Ectodermal cell (in vitro differentiated cells): ENCODE data around the gene ZDHHC14.
"Not testable (repeated sequence)": the region's sequence is repeated elsewhere in the genome, so short reads cannot be mapped to it uniquely, and the experiment has no call there.

Experiments
- H3K27ac ChIP-seq: 2 replicates; pipeline ENCODE4 v1.7.0; 2013; ENCODE audit warnings: mild to moderate bottlenecking, low read depth, low read length; ENCODE audit not compliant: insufficient read depth, poor library complexity, severe bottlenecking
- H3K27me3 ChIP-seq: 2 replicates; pipeline ENCODE4 v1.7.0; 2013; ENCODE audit warnings: mild to moderate bottlenecking, low read length; ENCODE audit not compliant: insufficient read depth, control insufficient read depth, poor library complexity, severe bottlenecking
- H3K36me3 ChIP-seq: one replicate; pipeline ENCODE4 v1.7.0; 2013; ENCODE audit warnings: low read length; ENCODE audit not compliant: control insufficient read depth, insufficient read depth
- H3K4me1 ChIP-seq: one replicate; pipeline ENCODE4 v1.7.0; 2013; ENCODE audit warnings: low read length; ENCODE audit not compliant: control insufficient read depth, insufficient read depth
- H3K4me3 ChIP-seq: 2 replicates; pipeline ENCODE4 v1.7.0; 2013; ENCODE audit warnings: low read depth, low read length, control low read depth; ENCODE audit not compliant: insufficient read depth
- H3K9me3 ChIP-seq: 2 replicates; pipeline ENCODE4 v1.7.0; 2013; ENCODE audit warnings: mild to moderate bottlenecking, low read length, moderate library complexity; ENCODE audit not compliant: control insufficient read depth
- WGBS, 2 experiments: methylation state at CpG; one replicate each; pipeline ENCODE4 v1.1.7; 2013; ENCODE audit warnings: missing lambda C conversion rate in 2 of 2; 5-methylcytosine and 5-hydroxymethylcytosine counted together

Gene ZDHHC14

DNA sequence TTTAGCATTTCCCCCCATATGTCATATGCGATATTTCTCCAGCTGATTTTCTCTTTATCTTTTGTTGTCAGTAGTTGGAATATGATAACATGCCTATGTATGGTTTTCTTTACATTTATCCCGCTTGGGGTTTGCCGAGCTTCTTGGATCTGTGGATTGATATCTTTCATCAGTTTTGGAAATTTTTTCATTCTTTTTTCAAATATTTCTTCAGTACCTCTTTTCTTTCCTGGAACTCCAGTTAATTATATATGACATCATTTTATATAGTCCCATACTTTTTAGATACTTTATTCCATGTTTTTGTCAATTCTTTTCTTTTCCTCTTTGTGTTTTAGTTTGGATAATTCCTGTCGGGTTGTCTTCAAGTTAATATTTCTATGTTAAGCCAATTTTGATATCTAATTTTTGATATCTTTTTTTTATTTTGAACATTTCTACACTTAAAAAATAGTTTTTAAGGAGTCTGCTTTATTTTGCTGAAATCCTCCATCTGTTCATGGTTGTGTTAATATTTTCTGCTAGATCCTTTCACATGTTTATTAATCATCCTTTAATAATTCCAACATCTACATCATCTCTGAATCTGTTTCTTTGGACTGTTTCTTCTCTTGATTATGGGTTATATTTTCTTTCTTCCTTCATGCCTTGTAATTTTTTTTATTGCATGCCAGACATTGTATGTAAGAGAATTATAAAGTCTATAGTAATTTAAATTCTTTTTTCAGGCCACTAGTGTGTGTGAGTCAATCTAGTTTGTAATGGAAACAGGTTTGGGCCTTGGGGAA lies 9.5 kb downstream of the ZDHHC14 start:
- Histone ChIP-seq H3K9me3 (peaks cover 4% of the 10 kb centered on the region), H3K36me3 (no peaks in the 10 kb centered on the region), H3K4me3 (no peak overlapping the region), H3K27ac (no peak overlapping the region), H3K4me1 (no peaks in the 10 kb centered on the region), H3K27me3 (no peaks in the 10 kb centered on the region)
- WGBS, 2 experiments: 94% methylated on average over 3 of the region's 4 CpGs; no CpG with 5 or more reads in 1 of the 2 experiments

DNA sequence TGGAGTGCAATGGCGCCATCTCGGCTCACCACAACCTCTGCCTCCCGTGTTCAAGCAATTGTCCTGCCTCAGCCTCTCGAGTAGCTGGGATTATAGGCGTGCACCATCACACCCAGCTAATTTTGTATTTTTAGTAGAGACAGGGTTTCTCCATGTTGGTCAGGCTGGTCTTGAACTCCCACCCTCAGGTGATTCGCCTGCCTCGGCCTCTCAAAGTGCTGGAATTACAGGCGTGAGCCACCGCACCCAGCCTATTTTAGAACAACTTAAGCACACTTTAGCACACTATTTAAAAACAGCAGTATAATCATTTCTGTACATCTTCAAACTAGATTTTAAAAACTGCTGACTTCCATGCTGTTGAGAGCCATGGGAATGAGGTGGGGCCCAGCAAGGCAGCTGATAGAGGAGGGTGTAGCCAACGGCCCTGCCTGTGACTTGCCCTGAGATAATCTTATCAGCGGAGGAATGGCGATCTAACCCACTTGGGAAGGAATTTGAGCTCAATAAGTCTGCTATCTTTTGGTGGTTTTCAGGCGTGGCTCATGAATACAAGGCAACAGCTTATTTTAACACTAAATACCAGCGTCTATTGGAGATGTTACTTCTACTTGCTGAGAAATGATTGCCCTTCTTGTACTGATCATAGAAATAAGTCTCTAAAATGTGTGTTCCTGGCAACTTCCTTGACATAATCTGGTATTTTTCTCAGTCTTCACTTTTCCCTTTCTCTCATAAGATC lies 12.1 kb downstream of the ZDHHC14 start:
- H3K27ac ChIP-seq: no peak overlapping the region
- H3K4me1 ChIP-seq: no peaks in the 10 kb centered on the region
- H3K4me3 ChIP-seq: no peak overlapping the region
- WGBS, 2 experiments: 93 to 95% methylated on average over 14 of the region's 14 CpGs
- H3K9me3 ChIP-seq: peaks cover 4% of the 10 kb centered on the region
- H3K36me3 ChIP-seq: no peaks in the 10 kb centered on the region
- H3K27me3 ChIP-seq: no peaks in the 10 kb centered on the region

DNA sequence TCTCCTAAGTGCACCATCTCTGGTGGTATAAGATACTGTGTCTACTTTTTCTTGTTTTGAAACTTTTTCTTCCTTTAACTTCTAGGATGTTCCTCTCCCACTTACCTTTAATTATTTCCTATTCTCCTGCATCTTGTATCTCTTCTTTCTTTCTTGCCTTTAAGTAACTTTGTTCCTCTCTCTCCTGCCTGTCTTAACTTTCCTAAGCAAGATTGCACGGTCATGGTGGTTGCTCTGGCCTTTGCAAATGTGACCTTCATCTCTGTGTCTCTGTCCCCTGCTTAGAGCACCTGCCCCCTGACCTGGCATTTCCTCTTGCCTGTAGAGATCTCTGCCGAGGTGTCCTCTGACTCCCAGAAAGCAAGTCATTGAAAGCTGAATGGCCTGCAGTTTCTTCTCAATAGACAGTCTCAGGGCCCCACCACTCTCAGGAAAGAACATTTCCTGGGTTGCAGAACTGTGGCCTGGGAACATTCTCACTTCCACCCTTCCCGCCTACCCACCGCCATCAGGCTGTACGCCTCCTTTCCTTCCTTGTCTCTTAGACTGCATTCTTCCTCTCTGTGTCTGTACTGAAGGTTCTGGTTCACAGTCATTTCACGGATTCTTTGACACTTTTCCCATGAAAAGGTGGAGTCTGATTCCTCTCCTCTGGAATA lies 12.8 kb downstream of the ZDHHC14 start:
- Histone ChIP-seq H3K27me3 (no peaks in the 10 kb centered on the region), H3K36me3 (no peaks in the 10 kb centered on the region), H3K4me1 (no peaks in the 10 kb centered on the region), H3K27ac (no peak overlapping the region), H3K4me3 (no peak overlapping the region), H3K9me3 (peaks cover 4% of the 10 kb centered on the region)
- 90 to 95% methylated on average over 6 of the region's 6 CpGs for WGBS, 2 experiments

DNA sequence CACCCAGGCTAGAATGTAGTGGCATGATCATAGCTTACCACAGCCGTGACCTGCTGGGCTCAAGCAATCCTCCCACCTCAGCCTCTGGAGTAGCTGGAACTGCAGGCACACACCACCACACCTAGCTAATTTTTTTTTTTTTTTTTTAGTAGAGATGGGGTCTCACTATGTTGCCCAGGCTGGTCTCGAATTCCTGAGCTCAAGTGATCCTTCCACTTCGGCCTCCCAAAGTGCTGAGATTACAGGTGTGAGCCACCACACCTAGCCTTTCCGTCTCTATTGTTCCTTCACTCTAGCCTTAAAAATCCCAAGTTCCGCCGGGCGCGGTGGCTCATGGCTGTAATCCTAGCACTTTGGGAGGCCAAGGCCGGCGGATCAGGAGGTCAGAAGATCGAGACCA lies 14.2 kb downstream of the ZDHHC14 start:
- H3K4me1 ChIP-seq, H3K27ac ChIP-seq, H3K4me3 ChIP-seq, H3K36me3 ChIP-seq, H3K27me3 ChIP-seq, H3K9me3 ChIP-seq: not testable (repeated sequence)
- WGBS, 2 experiments: 91 to 96% methylated on average over 11 of the region's 11 CpGs

DNA sequence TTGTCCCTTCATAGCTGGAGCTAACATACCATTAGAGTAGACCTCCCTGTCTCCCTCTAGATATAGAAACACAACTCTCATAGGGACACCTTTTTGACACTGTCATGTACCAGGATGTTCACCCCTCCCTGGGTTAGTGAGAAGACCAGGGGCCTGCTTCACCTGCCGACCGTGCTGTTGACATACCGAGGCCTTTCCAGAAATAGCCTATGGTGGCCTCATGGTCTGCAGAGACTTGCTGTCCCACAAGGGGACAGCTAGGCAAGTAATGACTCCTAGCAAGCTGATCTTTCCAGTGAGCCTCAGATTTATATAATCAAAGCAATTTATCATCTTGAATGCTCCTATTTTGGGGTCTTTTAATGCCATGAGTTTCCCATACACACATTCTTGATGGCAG lies 15.0 kb downstream of the ZDHHC14 start:
- peaks cover 4% of the 10 kb centered on the region for H3K4me1 ChIP-seq
- H3K4me3 ChIP-seq: no peak overlapping the region
- no peaks in the 10 kb centered on the region for H3K36me3 ChIP-seq
- WGBS, 2 experiments: 92 to 94% methylated on average over 3 of the region's 3 CpGs
- H3K27ac ChIP-seq: no peak overlapping the region
- H3K27me3 ChIP-seq: no peaks in the 10 kb centered on the region
- H3K9me3 ChIP-seq: peaks cover 4% of the 10 kb centered on the region

DNA sequence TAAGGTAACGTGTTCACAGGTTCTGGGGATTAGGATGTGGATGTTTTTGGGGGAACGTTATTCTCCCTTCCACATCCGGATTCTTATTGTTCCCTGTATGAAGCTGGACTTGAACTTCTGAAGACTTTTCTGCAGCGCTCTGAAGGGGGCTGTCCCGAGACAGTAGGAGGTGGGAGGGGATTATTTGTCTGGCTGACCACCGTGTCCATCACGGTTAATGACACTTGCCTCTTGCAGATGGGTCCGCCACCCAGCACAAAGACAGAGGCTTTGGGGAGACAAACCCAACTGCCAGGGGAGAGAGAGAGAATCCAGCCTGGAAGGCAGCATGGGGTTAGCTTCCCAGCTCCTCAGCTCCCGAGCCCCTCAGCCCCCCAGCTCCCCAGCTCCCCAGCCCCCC lies 16.7 kb downstream of the ZDHHC14 start:
- Histone ChIP-seq H3K27ac (no peak overlapping the region), H3K9me3 (no peaks in the 10 kb centered on the region), H3K36me3 (no peaks in the 10 kb centered on the region), H3K4me1 (peaks cover 4% of the 10 kb centered on the region), H3K4me3 (no peak overlapping the region), H3K27me3 (no peaks in the 10 kb centered on the region)
- WGBS, 2 experiments: 89 to 91% methylated on average over 8 to 9 of the region's 9 CpGs

DNA sequence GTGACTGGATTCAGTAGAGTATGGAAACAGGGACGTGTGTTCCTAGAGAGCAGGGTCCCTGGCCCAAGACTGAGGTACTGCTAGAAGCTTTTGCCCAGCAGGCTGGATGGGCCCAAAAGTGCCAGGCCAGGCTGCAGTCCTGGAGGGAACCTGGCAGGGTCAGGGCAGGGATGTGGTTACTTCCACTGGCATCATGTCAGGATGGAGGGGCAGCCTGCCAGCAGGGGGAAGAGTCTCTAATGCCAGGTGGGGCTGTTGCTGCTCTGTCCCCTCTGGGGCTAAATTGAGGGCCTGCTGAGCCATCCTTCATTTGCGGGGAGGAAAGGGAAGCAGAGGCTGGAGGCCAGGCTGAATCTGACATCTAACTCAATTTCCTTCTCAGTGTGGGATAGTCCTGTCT lies 17.2 kb downstream of the ZDHHC14 start:
- Histone ChIP-seq H3K4me1 (peaks cover 5% of the 10 kb centered on the region), H3K27ac (no peak overlapping the region), H3K9me3 (no peaks in the 10 kb centered on the region), H3K36me3 (no peaks in the 10 kb centered on the region), H3K4me3 (no peak overlapping the region), H3K27me3 (no peaks in the 10 kb centered on the region)
- WGBS, 2 experiments: 48 to 53% methylated on average over 2 of the region's 2 CpGs

DNA sequence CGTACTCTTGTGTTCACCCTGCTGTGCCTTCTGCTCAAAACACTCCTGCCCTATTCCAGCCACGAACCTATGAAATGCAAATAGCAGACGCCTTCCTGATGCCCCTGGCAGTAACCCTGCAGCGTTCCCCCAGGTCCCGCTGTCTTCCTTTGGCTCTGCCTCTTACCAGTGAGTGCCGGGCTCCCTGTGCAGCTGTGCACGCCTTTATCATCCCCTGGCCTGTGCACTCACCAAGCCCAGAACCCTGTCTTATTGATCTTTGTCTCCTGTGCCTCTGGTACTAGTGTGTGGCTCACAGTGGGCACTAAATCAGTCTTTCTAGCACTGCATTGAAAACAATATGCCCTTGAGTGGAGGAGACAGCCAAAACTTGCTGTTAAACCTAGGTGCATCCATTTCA lies 19.7 kb downstream of the ZDHHC14 start:
- H3K4me3 ChIP-seq: no peak overlapping the region
- H3K9me3 ChIP-seq: no peaks in the 10 kb centered on the region
- 67 to 69% methylated on average over 7 of the region's 7 CpGs for WGBS, 2 experiments
- no peaks in the 10 kb centered on the region for H3K36me3 ChIP-seq
- no peak overlapping the region for H3K27ac ChIP-seq
- peaks cover 12% of the 10 kb centered on the region for H3K4me1 ChIP-seq
- H3K27me3 ChIP-seq: no peaks in the 10 kb centered on the region

DNA sequence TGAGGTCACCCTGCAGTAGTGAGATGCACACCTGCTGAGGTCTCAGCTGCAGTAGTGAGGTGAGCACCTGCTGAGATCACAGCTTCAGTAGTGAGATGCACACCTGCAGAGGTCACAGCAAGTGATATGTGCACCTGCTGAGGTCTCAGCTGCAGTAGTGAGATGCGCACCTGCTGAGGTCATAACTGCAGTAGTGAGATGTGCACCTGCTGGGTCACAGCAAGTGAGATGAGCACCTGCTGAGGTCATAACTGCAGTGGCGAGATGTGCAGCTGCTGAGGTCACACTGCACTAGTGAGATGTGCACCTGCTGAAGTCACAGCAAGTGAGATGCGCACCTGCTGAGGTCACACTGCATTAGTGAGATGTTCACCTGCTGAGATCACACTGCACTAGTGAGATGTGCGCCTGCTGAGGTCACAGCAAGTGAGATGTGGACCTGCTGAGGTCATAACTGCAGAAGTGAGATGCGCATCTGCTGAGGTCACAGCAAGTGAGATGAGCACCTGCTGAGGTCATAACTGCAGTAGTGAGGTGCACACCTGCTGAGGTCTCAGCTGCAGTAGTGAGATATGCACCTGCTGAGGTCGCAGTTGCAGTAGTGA lies 20.8 kb downstream of the ZDHHC14 start:
- WGBS, 2 experiments: 95% methylated on average over 6 of the region's 6 CpGs
- Histone ChIP-seq H3K27me3 (no peaks in the 10 kb centered on the region), H3K9me3 (no peaks in the 10 kb centered on the region), H3K4me1 (peaks cover 21% of the 10 kb centered on the region), H3K27ac (no peak overlapping the region), H3K36me3 (no peaks in the 10 kb centered on the region), H3K4me3 (no peak overlapping the region)
